K562 (cell line): ENCODE results near the gene USP15. TPM values are rescaled to one million over a fixed set of nuclear protein-coding genes. Genes with fewer than 3 reads are reported as not detected.

Experiments used
- ATAC-seq: fragments of 200-7000 bp; cut with Tn5 transposase; 3 replicates; pipeline ENCODE4 v1.9.1; 2020; ENCODE audit warnings: moderate library complexity
- BruUV-seq: library from RNA; stranded (reverse); fragments of 400-500 nt; replicated peaks from 2 replicates; lab custom pipeline; 2021; lab: Mats Ljungman, UMichigan
- CTCF ChIA-PET: fragments of 300-600 bp; formaldehyde crosslinking; extraction: SDS; loops from one replicate; lab custom pipeline; 2021; ENCODE audit warnings: low intra/inter-chr PET ratio; lab: Yijun Ruan, JAX
- POLR2A ChIA-PET: fragments of 300-600, 350-650 bp; sonication (Branson Sonifier 250); formaldehyde crosslinking; extraction: SDS; loops from one replicate; lab custom pipeline; 2021; ENCODE audit warnings: antibody characterized with exemption, inconsistent platforms; lab: Yijun Ruan, JAX
- DNase-seq, 4 experiments: peaks; one replicate each; pipeline versions ENCODE4 v3.0.0 to v3.0.0-alpha.2; 2011 to 2018; ENCODE audit warnings: low spot score in 3 of 4, mixed read lengths in 3 of 4; ENCODE audit errors: extremely low read depth in 1 of 4
- FAIRE-seq: peaks from 2 replicates; lab custom pipeline; 2011; peaks lifted over from hg19 to GRCh38; lab: Jason Lieb, UNC
- H2AFZ ChIP-seq: 2 replicates; pipeline ENCODE4 v1.6.0; 2011; ENCODE audit warnings: low read depth, low read length, control low read depth, inconsistent platforms
- H3K27ac ChIP-seq: fragments of 200-600 bp; 3 replicates; pipeline ENCODE4 v1.8.0; 2011; ENCODE audit warnings: low read depth, mild to moderate bottlenecking, control low read depth, inconsistent platforms, low read length, moderate library complexity, mixed read lengths; ENCODE audit errors: extremely low read depth
- H3K27me3 ChIP-seq, 2 experiments: fragments of 300-600 bp in 1 of 2; 2 replicates in 1 of 2; 3 replicates in 1 of 2; pipeline versions ENCODE4 v1.6.0 to v1.8.0; 2011; ENCODE audit warnings: inconsistent platforms in 2 of 2, low read length in 2 of 2, mild to moderate bottlenecking in 1 of 2, mixed read lengths in 1 of 2, moderate library complexity in 1 of 2; ENCODE audit not compliant: control insufficient read depth in 2 of 2, insufficient read depth in 2 of 2
- H3K36me3 ChIP-seq: fragments of 300-600 bp; 3 replicates; pipeline ENCODE4 v1.8.0; 2011; ENCODE audit warnings: mild to moderate bottlenecking, low read length, inconsistent platforms; ENCODE audit not compliant: control insufficient read depth, insufficient read depth
- H3K4me1 ChIP-seq, 2 experiments: fragments of 200-600 bp in 1 of 2; replicated peaks in 1 of 2; 2 replicates in 1 of 2; 3 replicates in 1 of 2; pipeline versions ENCODE4 v1.5.1 to v1.8.0; 2011; ENCODE audit warnings: inconsistent platforms in 2 of 2, low read length in 2 of 2, mild to moderate bottlenecking in 1 of 2, mixed read lengths in 1 of 2, moderate library complexity in 1 of 2; ENCODE audit not compliant: control insufficient read depth in 2 of 2, insufficient read depth in 2 of 2
- H3K4me2 ChIP-seq: 2 replicates; pipeline ENCODE4 v1.6.1; 2011; ENCODE audit warnings: low read length, control low read depth, inconsistent platforms, mixed read lengths; ENCODE audit not compliant: insufficient read depth
- H3K4me3 ChIP-seq: fragments of 200-600 bp; sonication (generic), shearing (Covaris generic); 2 replicates; pipeline ENCODE4 v1.5.1; 2016; ENCODE audit warnings: control low read depth, inconsistent platforms
- H3K79me2 ChIP-seq: fragments of 200-600 bp; 3 replicates; pipeline ENCODE4 v1.8.0; 2011; ENCODE audit warnings: low read length, inconsistent platforms; ENCODE audit not compliant: control insufficient read depth, insufficient read depth
- H3K9ac ChIP-seq, 2 experiments: 2 replicates each; pipeline versions ENCODE4 v1.6.0 to v1.6.1; 2011; ENCODE audit warnings: low read depth in 2 of 2, low read length in 2 of 2, control low read depth in 1 of 2, inconsistent platforms in 1 of 2, mild to moderate bottlenecking in 1 of 2, mixed read lengths in 1 of 2; ENCODE audit not compliant: insufficient read depth in 1 of 2
- H3K9me1 ChIP-seq: one replicate; pipeline ENCODE4 v1.6.0; 2011; ENCODE audit warnings: inconsistent platforms, mild to moderate bottlenecking, low read length, moderate library complexity; ENCODE audit not compliant: control insufficient read depth, insufficient read depth
- H3K9me3 ChIP-seq: replicated peaks from 2 replicates; pipeline ENCODE4 v1.5.1; 2011; ENCODE audit warnings: low read depth, low read length, inconsistent platforms; ENCODE audit not compliant: control insufficient read depth, insufficient read depth
- H4K20me1 ChIP-seq: replicated peaks from 2 replicates; pipeline ENCODE4 v1.6.1; 2011; ENCODE audit warnings: low read length, inconsistent platforms, mixed read lengths; ENCODE audit not compliant: control insufficient read depth, insufficient read depth
- BRD9 ChIP-seq: fragments of 450-650 bp; IDR thresholded peaks from 2 replicates; pipeline ENCODE4 v1.6.1; 2018; ENCODE audit warnings: low read depth; ENCODE audit not compliant: partially characterized antibody
- HMGN3 ChIP-seq: IDR thresholded peaks from 2 replicates; pipeline ENCODE4 v1.6.1; 2011; ENCODE audit warnings: borderline replicate concordance, low read depth, mild to moderate bottlenecking, mixed read lengths, low read length; ENCODE audit not compliant: insufficient read length; ENCODE audit errors: extremely low read depth
- MLX ChIP-seq, 2 experiments: fragments of 450-650 bp in 1 of 2; sonication (generic) in 1 of 2; formaldehyde crosslinking; conservative IDR thresholded peaks; 2 replicates each; pipeline versions ENCODE4 v1.4.0 to v1.8.1; 2020 to 2022; ENCODE audit warnings: mild to moderate bottlenecking in 1 of 2, missing genetic modification reagents in 1 of 2
- TSHZ1 ChIP-seq: fragments of 250-450 bp; sonication (Bioruptor Pico); IDR thresholded peaks from 2 replicates; pipeline ENCODE4 v1.4.0; 2020; ENCODE audit warnings: mild to moderate bottlenecking, moderate library complexity
- ZBTB8A ChIP-seq: fragments of 450-650 bp; IDR thresholded peaks from 2 replicates; pipeline ENCODE4 v1.6.1; 2018; ENCODE audit warnings: mild to moderate bottlenecking, moderate library complexity; ENCODE audit not compliant: partially characterized antibody
- ZC3H8 ChIP-seq: fragments of 450-650 bp; IDR thresholded peaks from 2 replicates; pipeline ENCODE4 v1.6.1; 2017
- ZNF24 ChIP-seq: fragments of 450-650 bp; IDR thresholded peaks from 2 replicates; pipeline ENCODE4 v1.6.1; 2016
- ZNF253 ChIP-seq: fragments of 250-450 bp; sonication (Bioruptor Pico); conservative IDR thresholded peaks from 2 replicates; pipeline ENCODE4 v1.6.1; 2021; ENCODE audit warnings: mild to moderate bottlenecking
- ZNF324 ChIP-seq: fragments of 250-450 bp; sonication (Bioruptor Pico); IDR thresholded peaks from 2 replicates; pipeline ENCODE4 v1.4.0; 2020; ENCODE audit warnings: mild to moderate bottlenecking
- ZNF384 ChIP-seq: IDR thresholded peaks from 2 replicates; pipeline ENCODE4 v1.6.1; 2012; ENCODE audit warnings: low read depth, low read length, improper control_type of control experiment
- WGBS: fragments of 100-300 bp; shearing (Covaris generic); methylation state at CpG from one replicate; pipeline ENCODE4 v1.1.6; 2016; ENCODE audit warnings: low coverage, mixed read lengths; ENCODE audit not compliant: insufficient coverage; ENCODE audit errors: missing lambda C conversion rate; 5-methylcytosine and 5-hydroxymethylcytosine counted together
- in situ Hi-C: fragments of 300-500 bp; cut with MboI; formaldehyde crosslinking; loops from 4 replicates; pipeline ENCODE4 v1.15.0; 2018; ENCODE audit warnings: inconsistent platforms, mixed read lengths
- intact Hi-C: fragments of 100-400 bp; cut with micrococcal nuclease; formaldehyde crosslinking; loops from 2 replicates; pipeline ENCODE4 v1.14.2; 2022
- polyA plus RNA-seq, 8 experiments: library from polyadenylated mRNA; depleted of rRNA in 4 of 8; stranded (reverse) in 5 of 8; unstranded in 3 of 8; fragments of >200 nt; fragmentation: Nextera tagmentation in 2 of 8; fragmentation: Illumina TruSeq in 1 of 8; extraction: Ambion mirVana in 2 of 8; extraction: Trizol in 1 of 8; gene quantifications; 2 replicates each; pipeline versions ENCODE4 v1.2.1 to v1.2.3, GENCODE V29; 2011 to 2014; ENCODE audit warnings: inconsistent platforms in 1 of 8, missing spikeins in 1 of 8
- total RNA-seq, 7 experiments: library from RNA; depleted of rRNA in 6 of 7; stranded (reverse); fragments of >200 nt in 6 of 7; fragmentation: Illumina TruSeq in 2 of 7; extraction: Trizol in 2 of 7; gene quantifications; 2 replicates each; pipeline versions ENCODE4 v1.2.1 to v1.2.3, GENCODE V29; 2011 to 2021; ENCODE audit warnings: low replicate concordance in 1 of 7

Gene USP15
- total and polyA plus RNA-seq, 9 of the 15 experiments (the other 6 are each of a cell fraction or from before 2014, with no cell fraction given): 140 to 272 (median 182) TPM

GRCh38 chr12:62400135-62400534 lies 139.9 kb downstream of the USP15 start:
- Histone ChIP-seq H4K20me1 (no peaks in the 10 kb centered on the region), H3K36me3 (peaks cover 92% of the 10 kb centered on the region), H2AFZ (no peak overlapping the region)
- in situ Hi-C loops: no loop called here
- FAIRE-seq: no peak
- TF ChIP-seq TSHZ1 (no peak), BRD9 (no peak), ZNF24 (no peak), MLX (CRISPR knock-in tag; conservative IDR thresholded peaks at IDR 0.05) (no peak), HMGN3 (no peak), ZNF324 (CRISPR knock-in tag) (no peak), ZNF384 (no peak), ZNF253 (CRISPR knock-in tag) (no peak), ZC3H8 (no peak), ZBTB8A (no peak)
- TF ChIP-seq, all 486 proteins: peak for 0
- ATAC-seq (no peak), DNase-seq (no peak)
- BruUV-seq: no TSS peak
- H3K27ac ChIP-seq: no peak overlapping the region
- H3K4me2 ChIP-seq: no peak overlapping the region
- H3K4me3 ChIP-seq: no peak overlapping the region
- 92% methylated on average over 2 of the region's 2 CpGs for WGBS
- H3K79me2 ChIP-seq: peaks cover 4% of the 10 kb centered on the region; the same call in 1 of the 3 replicates
- H3K9me3 ChIP-seq: no peaks in the 10 kb centered on the region
- no peaks in the 10 kb centered on the region for H3K9me1 ChIP-seq
- intact Hi-C loops: no loop called here
- ChIA-PET POLR2A (no interaction called here), CTCF (no interaction called here)
- H3K4me1 ChIP-seq: no peaks in the 10 kb centered on the region
- no peak overlapping the region for H3K9ac ChIP-seq
- no peaks in the 10 kb centered on the region for H3K27me3 ChIP-seq
